Spleen (tissue), 7 donors: Measurements from ENCODE around the gene ATXN1.

Experiments
- POLR2A ChIP-seq, 3 donors: fragments of 450-650 bp; IDR thresholded peaks; one replicate each; pipeline ENCODE4 v1.5.1; 2017; ENCODE audit warnings: antibody characterized with exemption in 3 of 3, mild to moderate bottlenecking in 1 of 3
- POLR2AphosphoS5 ChIP-seq, 3 donors: sonication (generic); formaldehyde crosslinking; IDR thresholded peaks; one replicate each; pipeline ENCODE4 v1.5.1; 2017; ENCODE audit warnings: antibody characterized with exemption in 3 of 3
- TF ChIP-seq, protein P1 (sequence below), 11 experiments: fragments of 200-600 bp in 7 of 11; fragments of 450-650 bp in 4 of 11; sonication (generic) in 4 of 11; IDR thresholded peaks in 8 of 11; conservative IDR thresholded peaks in 3 of 11; 1 replicate in 7 of 11; 2 replicates in 4 of 11; pipeline versions ENCODE4 v1.4.0 to v1.8.0; 2016 to 2021; ENCODE audit warnings: antibody characterized with exemption in 11 of 11, inconsistent platforms in 4 of 11, mild to moderate bottlenecking in 1 of 11
- donor health status: DM: no; HTN: no; CAD: no; lungs with moderate emphysema.
- donor health status: DM: no; HTN: no; CAD: no.
- donor health status: DM: no; HTN: no; CAD: no.

DNA sequence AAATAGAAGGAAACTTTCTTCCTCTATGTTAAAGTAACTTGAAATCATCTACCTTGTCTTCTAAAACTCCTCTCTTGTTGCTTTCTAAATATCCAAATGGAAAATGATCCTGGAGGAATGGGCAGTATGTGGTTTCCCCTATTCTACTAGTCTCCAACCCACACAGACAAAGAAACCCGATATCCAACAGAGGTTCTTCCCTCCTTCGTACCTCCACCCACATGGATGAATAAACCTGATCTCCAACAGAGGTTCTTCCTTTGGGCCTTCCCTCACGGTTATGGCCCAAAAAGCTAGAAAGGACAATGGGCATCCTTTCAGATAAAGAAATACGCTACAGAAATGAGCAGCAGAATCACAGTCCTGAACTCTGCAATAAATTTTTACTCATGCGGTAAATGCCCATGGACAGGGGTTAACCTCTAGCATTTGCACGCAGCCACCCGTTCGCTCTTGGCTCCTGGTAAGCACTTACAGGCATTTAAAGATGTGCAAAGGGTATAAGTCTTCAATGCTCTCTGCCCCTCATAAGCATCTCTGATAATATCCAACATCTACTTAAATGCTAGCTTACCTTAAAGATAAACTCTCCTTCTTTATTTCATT is 392.0 kb downstream of the ATXN1 start:
- TF ChIP-seq, protein P1, sequence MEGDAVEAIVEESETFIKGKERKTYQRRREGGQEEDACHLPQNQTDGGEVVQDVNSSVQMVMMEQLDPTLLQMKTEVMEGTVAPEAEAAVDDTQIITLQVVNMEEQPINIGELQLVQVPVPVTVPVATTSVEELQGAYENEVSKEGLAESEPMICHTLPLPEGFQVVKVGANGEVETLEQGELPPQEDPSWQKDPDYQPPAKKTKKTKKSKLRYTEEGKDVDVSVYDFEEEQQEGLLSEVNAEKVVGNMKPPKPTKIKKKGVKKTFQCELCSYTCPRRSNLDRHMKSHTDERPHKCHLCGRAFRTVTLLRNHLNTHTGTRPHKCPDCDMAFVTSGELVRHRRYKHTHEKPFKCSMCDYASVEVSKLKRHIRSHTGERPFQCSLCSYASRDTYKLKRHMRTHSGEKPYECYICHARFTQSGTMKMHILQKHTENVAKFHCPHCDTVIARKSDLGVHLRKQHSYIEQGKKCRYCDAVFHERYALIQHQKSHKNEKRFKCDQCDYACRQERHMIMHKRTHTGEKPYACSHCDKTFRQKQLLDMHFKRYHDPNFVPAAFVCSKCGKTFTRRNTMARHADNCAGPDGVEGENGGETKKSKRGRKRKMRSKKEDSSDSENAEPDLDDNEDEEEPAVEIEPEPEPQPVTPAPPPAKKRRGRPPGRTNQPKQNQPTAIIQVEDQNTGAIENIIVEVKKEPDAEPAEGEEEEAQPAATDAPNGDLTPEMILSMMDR (IDR thresholded peaks at IDR 0.05 in 8 of 11, conservative IDR thresholded peaks at IDR 0.05 in 3 of 11), result no peak
- TF ChIP-seq POLR2A (IDR thresholded peaks at IDR 0.05) (no peak), POLR2AphosphoS5 (IDR thresholded peaks at IDR 0.05) (no peak)
